ENCODE data around the gene RBM6.

DNA sequence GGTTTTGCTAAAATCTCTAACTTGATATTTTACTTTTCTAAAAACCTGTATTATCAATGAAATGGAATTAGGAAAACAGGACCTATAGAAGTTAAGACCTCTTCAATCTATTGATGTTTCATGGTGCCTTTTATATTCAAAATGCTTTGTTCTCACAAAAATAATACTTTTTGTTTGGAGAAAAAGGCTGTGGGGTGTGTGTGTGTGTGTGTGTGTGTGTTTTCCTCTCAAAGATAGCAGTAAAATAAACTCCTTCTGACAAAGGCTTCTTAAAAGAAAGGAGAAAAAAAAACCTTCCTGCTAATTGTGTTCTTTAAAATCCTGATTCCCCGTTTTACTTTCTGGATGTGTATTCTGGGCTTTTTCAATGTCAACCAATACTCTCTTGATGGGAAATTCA is 54.5 kb downstream of the RBM6 start:
- TF ChIP-seq, protein P1, sequence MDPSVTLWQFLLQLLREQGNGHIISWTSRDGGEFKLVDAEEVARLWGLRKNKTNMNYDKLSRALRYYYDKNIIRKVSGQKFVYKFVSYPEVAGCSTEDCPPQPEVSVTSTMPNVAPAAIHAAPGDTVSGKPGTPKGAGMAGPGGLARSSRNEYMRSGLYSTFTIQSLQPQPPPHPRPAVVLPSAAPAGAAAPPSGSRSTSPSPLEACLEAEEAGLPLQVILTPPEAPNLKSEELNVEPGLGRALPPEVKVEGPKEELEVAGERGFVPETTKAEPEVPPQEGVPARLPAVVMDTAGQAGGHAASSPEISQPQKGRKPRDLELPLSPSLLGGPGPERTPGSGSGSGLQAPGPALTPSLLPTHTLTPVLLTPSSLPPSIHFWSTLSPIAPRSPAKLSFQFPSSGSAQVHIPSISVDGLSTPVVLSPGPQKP (IDR thresholded peaks at IDR 0.05; ENCODE audit: borderline replicate concordance, low read depth, low read length) = no peak
- TF ChIP-seq, protein P2, sequence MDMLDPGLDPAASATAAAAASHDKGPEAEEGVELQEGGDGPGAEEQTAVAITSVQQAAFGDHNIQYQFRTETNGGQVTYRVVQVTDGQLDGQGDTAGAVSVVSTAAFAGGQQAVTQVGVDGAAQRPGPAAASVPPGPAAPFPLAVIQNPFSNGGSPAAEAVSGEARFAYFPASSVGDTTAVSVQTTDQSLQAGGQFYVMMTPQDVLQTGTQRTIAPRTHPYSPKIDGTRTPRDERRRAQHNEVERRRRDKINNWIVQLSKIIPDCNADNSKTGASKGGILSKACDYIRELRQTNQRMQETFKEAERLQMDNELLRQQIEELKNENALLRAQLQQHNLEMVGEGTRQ (IDR thresholded peaks at IDR 0.05; ENCODE audit: low read depth, low read length) = no peak
- TF ChIP-seq CHD1 (IDR thresholded peaks at IDR 0.05; ENCODE audit: low read depth, low read length) = no peak
- TF ChIP-seq POLR2A (IDR thresholded peaks at IDR 0.05; ENCODE audit: low read depth, low read length) = no peak
- TF ChIP-seq CTCF (conservative IDR thresholded peaks at IDR 0.05; ENCODE audit: low read depth, low read length) = no peak
- TF ChIP-seq NFE2L2 (IDR thresholded peaks at IDR 0.05; ENCODE audit: low read depth, low read length) = no peak
- no peak for TF ChIP-seq MAFK (IDR thresholded peaks at IDR 0.05; ENCODE audit: low read depth, low read length)
- TF ChIP-seq RAD21 (IDR thresholded peaks at IDR 0.05; ENCODE audit: low read length) = no peak
- no peak for TF ChIP-seq RCOR1 (IDR thresholded peaks at IDR 0.05; ENCODE audit: insufficient replicate concordance, low read length)
